A549 (cell line): ENCODE data around the gene OR5H2.

Source experiments
- CBX2 ChIP-seq: fragments of 200-600 bp; sonication (generic); IDR thresholded peaks from 2 replicates; pipeline ENCODE4 v1.6.1; 2016; ENCODE audit warnings: low read depth, mild to moderate bottlenecking, borderline replicate concordance
- CEBPB ChIP-seq, 2 experiments: fragments of >200 bp in 1 of 2; sonication (Bioruptor Twin) in 1 of 2; formaldehyde crosslinking in 1 of 2; IDR thresholded peaks; 2 replicates each; pipeline ENCODE4 v1.6.1; 2012 to 2016
- JUNB ChIP-seq: fragments of >200 bp; sonication (Bioruptor Twin); formaldehyde crosslinking; IDR thresholded peaks from 2 replicates; pipeline ENCODE4 v1.6.1; 2016
- MAFK ChIP-seq: fragments of 450-650 bp; IDR thresholded peaks from 2 replicates; pipeline ENCODE4 v1.6.1; 2014; ENCODE audit not compliant: partially characterized antibody
- POLR2A ChIP-seq: IDR thresholded peaks from 2 replicates; pipeline ENCODE4 v1.6.1; 2012; ENCODE audit warnings: mild to moderate bottlenecking, low read length
- RARB ChIP-seq: fragments of 250-450 bp; sonication (Bioruptor Pico); IDR thresholded peaks from 2 replicates; pipeline ENCODE4 v1.8.0; 2021; ENCODE audit warnings: mild to moderate bottlenecking, moderate library complexity
- RFX5 ChIP-seq: fragments of 450-650 bp; IDR thresholded peaks from 2 replicates; pipeline ENCODE4 v1.7.1; 2014; ENCODE audit warnings: antibody characterized with exemption, mild to moderate bottlenecking, moderate library complexity
- SMC3 ChIP-seq: fragments of >200 bp; sonication (Bioruptor Twin); formaldehyde crosslinking; IDR thresholded peaks from 3 replicates; pipeline ENCODE4 v1.6.1; 2018; ENCODE audit warnings: inconsistent platforms
- TF ChIP-seq, protein P1 (sequence below): fragments of >200 bp; sonication (Bioruptor Twin); formaldehyde crosslinking; IDR thresholded peaks from 3 replicates; pipeline ENCODE4 v1.5.1; 2016
- TF ChIP-seq, protein P2 (sequence below): fragments of 200-600 bp; sonication (generic); IDR thresholded peaks from 2 replicates; pipeline ENCODE4 v1.6.1; 2016; ENCODE audit warnings: antibody characterized with exemption, mild to moderate bottlenecking, moderate library complexity

DNA sequence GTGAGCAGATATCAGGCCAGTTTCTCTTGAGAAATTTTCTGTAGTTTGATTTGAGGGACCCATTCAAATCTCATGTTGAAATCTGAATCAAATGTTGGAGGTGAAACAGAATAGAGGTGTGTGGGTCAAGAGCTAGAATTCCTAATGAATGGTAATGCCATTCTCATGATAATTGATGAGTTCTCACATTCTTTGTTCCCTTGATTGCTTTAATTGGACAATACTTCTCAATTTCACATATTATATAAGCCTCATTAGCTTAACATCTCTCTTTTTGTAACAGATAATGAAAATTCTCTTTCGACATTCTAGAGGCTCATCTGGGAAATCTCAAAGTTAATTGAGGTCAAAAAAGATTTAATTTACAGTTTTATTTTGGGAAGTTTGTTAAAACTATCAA, 40.1 kb upstream of the OR5H2 start:
- TF ChIP-seq RFX5 (no peak), RARB (CRISPR knock-in tag) (no peak), JUNB (no peak), CEBPB (IDR thresholded peaks at IDR 0.05) (no peak), SMC3 (no peak), CBX2 (no peak), MAFK (no peak), POLR2A (no peak)
- TF ChIP-seq, protein P1, sequence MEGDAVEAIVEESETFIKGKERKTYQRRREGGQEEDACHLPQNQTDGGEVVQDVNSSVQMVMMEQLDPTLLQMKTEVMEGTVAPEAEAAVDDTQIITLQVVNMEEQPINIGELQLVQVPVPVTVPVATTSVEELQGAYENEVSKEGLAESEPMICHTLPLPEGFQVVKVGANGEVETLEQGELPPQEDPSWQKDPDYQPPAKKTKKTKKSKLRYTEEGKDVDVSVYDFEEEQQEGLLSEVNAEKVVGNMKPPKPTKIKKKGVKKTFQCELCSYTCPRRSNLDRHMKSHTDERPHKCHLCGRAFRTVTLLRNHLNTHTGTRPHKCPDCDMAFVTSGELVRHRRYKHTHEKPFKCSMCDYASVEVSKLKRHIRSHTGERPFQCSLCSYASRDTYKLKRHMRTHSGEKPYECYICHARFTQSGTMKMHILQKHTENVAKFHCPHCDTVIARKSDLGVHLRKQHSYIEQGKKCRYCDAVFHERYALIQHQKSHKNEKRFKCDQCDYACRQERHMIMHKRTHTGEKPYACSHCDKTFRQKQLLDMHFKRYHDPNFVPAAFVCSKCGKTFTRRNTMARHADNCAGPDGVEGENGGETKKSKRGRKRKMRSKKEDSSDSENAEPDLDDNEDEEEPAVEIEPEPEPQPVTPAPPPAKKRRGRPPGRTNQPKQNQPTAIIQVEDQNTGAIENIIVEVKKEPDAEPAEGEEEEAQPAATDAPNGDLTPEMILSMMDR: no peak
- TF ChIP-seq, protein P2, sequence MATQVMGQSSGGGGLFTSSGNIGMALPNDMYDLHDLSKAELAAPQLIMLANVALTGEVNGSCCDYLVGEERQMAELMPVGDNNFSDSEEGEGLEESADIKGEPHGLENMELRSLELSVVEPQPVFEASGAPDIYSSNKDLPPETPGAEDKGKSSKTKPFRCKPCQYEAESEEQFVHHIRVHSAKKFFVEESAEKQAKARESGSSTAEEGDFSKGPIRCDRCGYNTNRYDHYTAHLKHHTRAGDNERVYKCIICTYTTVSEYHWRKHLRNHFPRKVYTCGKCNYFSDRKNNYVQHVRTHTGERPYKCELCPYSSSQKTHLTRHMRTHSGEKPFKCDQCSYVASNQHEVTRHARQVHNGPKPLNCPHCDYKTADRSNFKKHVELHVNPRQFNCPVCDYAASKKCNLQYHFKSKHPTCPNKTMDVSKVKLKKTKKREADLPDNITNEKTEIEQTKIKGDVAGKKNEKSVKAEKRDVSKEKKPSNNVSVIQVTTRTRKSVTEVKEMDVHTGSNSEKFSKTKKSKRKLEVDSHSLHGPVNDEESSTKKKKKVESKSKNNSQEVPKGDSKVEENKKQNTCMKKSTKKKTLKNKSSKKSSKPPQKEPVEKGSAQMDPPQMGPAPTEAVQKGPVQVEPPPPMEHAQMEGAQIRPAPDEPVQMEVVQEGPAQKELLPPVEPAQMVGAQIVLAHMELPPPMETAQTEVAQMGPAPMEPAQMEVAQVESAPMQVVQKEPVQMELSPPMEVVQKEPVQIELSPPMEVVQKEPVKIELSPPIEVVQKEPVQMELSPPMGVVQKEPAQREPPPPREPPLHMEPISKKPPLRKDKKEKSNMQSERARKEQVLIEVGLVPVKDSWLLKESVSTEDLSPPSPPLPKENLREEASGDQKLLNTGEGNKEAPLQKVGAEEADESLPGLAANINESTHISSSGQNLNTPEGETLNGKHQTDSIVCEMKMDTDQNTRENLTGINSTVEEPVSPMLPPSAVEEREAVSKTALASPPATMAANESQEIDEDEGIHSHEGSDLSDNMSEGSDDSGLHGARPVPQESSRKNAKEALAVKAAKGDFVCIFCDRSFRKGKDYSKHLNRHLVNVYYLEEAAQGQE: no peak
